HepG2 (cell line): ENCODE data around the gene GLOD4. TPM values are rescaled to one million over a fixed set of nuclear protein-coding genes. Genes with fewer than 3 reads are reported as not detected.

Experiments used
- ATAC-seq: fragments of 200-7000 bp; cut with Tn5 transposase; 3 replicates; pipeline ENCODE4 v1.9.1; 2020; ENCODE audit warnings: mild to moderate bottlenecking, moderate library complexity
- BruUV-seq: library from RNA; stranded (reverse); fragments of 400-500 nt; replicated peaks from 2 replicates; lab custom pipeline; 2021; lab: Mats Ljungman, UMichigan
- CTCF ChIA-PET: fragments of 300-600 bp; formaldehyde crosslinking; extraction: SDS; loops from one replicate; lab custom pipeline; 2021; ENCODE audit warnings: low total read pairs, inconsistent platforms, low intra/inter-chr PET ratio; lab: Yijun Ruan, JAX
- POLR2A ChIA-PET: fragments of 350-600 bp; sonication (Branson Sonifier 250); formaldehyde crosslinking; loops from one replicate; lab custom pipeline; 2020; ENCODE audit warnings: antibody characterized with exemption, inconsistent platforms; lab: Yijun Ruan, JAX
- DNase-seq: peaks from one replicate; pipeline ENCODE4 v3.0.0-alpha.2; 2015; ENCODE audit warnings: low spot score
- FAIRE-seq: peaks from 3 replicates; lab custom pipeline; 2011; peaks lifted over from hg19 to GRCh38; lab: Jason Lieb, UNC
- H2AFZ ChIP-seq: one replicate; pipeline ENCODE4 v1.6.1; 2011; ENCODE audit warnings: low read length, inconsistent platforms
- H3K27ac ChIP-seq: fragments of 300-600 bp; 3 replicates; pipeline ENCODE4 v1.8.0; 2011; ENCODE audit warnings: mixed run types, mild to moderate bottlenecking, mixed read lengths, low read length, inconsistent platforms; ENCODE audit not compliant: insufficient read depth; ENCODE audit errors: extremely low read length
- H3K27me3 ChIP-seq, 2 experiments: fragments of 200-600 bp in 1 of 2; 2 replicates in 1 of 2; 3 replicates in 1 of 2; pipeline versions ENCODE4 v1.6.0 to v1.8.0; 2011; ENCODE audit warnings: low read length in 2 of 2, mild to moderate bottlenecking in 2 of 2, moderate library complexity in 2 of 2, inconsistent platforms in 1 of 2; ENCODE audit not compliant: insufficient read depth in 2 of 2, control insufficient read depth in 1 of 2
- H3K36me3 ChIP-seq, 2 experiments: fragments of 200-600 bp in 1 of 2; replicated peaks in 1 of 2; 2 replicates in 1 of 2; 3 replicates in 1 of 2; pipeline versions ENCODE4 v1.5.1 to v1.8.0; 2011; ENCODE audit warnings: low read length in 2 of 2, inconsistent platforms in 1 of 2; ENCODE audit not compliant: insufficient read depth in 2 of 2, control insufficient read depth in 1 of 2
- H3K4me1 ChIP-seq: 2 replicates; pipeline ENCODE4 v1.5.1; 2012; ENCODE audit warnings: low read length, inconsistent platforms; ENCODE audit not compliant: insufficient read depth
- H3K4me2 ChIP-seq: 2 replicates; pipeline ENCODE4 v1.6.0; 2011; ENCODE audit warnings: low read depth, low read length, inconsistent platforms
- H3K4me3 ChIP-seq, 3 experiments: fragments of 200-600 bp in 1 of 3; sonication (generic), shearing (Covaris generic) in 1 of 3; replicated peaks in 1 of 3; 2 replicates each; pipeline ENCODE4 v1.5.1; 2011 to 2016; ENCODE audit warnings: low read length in 3 of 3, inconsistent platforms in 2 of 3, low read depth in 2 of 3, mild to moderate bottlenecking in 2 of 3, control low read depth in 1 of 3, mixed read lengths in 1 of 3; ENCODE audit not compliant: insufficient read depth in 1 of 3
- H3K79me2 ChIP-seq: one replicate; pipeline ENCODE4 v1.6.1; 2011; ENCODE audit warnings: low read length, inconsistent platforms; ENCODE audit not compliant: insufficient read depth
- H3K9ac ChIP-seq: 2 replicates; pipeline ENCODE4 v1.6.0; 2011; ENCODE audit warnings: mild to moderate bottlenecking, low read depth, low read length, inconsistent platforms; ENCODE audit not compliant: insufficient read depth
- H3K9me3 ChIP-seq: 2 replicates; pipeline ENCODE4 v1.5.1; 2012; ENCODE audit warnings: mild to moderate bottlenecking, low read length
- H4K20me1 ChIP-seq: 2 replicates; pipeline ENCODE4 v1.6.0; 2011; ENCODE audit warnings: inconsistent platforms, mild to moderate bottlenecking, low read length, moderate library complexity; ENCODE audit not compliant: insufficient read depth
- CSRNP1 ChIP-seq: sonication (generic); formaldehyde crosslinking; IDR thresholded peaks from 2 replicates; pipeline ENCODE4 v1.8.1; 2023; ENCODE audit warnings: mild to moderate bottlenecking, missing genetic modification reagents
- GPBP1L1 ChIP-seq: sonication (generic); formaldehyde crosslinking; IDR thresholded peaks from 2 replicates; pipeline ENCODE4 v1.5.0; 2020; ENCODE audit warnings: mild to moderate bottlenecking, missing genetic modification reagents
- HOXA5 ChIP-seq: sonication (generic); formaldehyde crosslinking; IDR thresholded peaks from 2 replicates; pipeline ENCODE4 v1.4.0; 2020; ENCODE audit warnings: missing genetic modification reagents
- IRF9 ChIP-seq: sonication (generic); formaldehyde crosslinking; IDR thresholded peaks from 2 replicates; pipeline ENCODE4 v1.8.0; 2022; ENCODE audit warnings: missing genetic modification reagents, mild to moderate bottlenecking, borderline replicate concordance
- NFRKB ChIP-seq: fragments of 450-650 bp; IDR thresholded peaks from 2 replicates; pipeline ENCODE4 v1.6.1; 2017
- ZNF564 ChIP-seq: sonication (generic); formaldehyde crosslinking; IDR thresholded peaks from 2 replicates; pipeline ENCODE4 v1.8.1; 2023; ENCODE audit warnings: mild to moderate bottlenecking, missing genetic modification reagents
- ZSCAN12 ChIP-seq: sonication (generic); formaldehyde crosslinking; IDR thresholded peaks from 2 replicates; pipeline ENCODE4 v1.9.0; 2021; ENCODE audit warnings: mild to moderate bottlenecking, missing genetic modification reagents
- WGBS: methylation state at CpG from one replicate; pipeline ENCODE4 v1.1.6; 2017; ENCODE audit warnings: low lambda C conversion rate; 5-methylcytosine and 5-hydroxymethylcytosine counted together
- in situ Hi-C: cut with HindIII; loops from 2 replicates; pipeline ENCODE4 v1.10.0; 2017; ENCODE audit warnings: low pct_unique_long_range_greater_than_20kb; ENCODE audit not compliant: extremely low pct_ligation_motif_present
- intact Hi-C: fragments of 100-400 bp; cut with micrococcal nuclease; formaldehyde crosslinking; loops from one replicate; pipeline ENCODE4 v1.10.0; 2022; ENCODE audit not compliant: unreplicated experiment
- polyA plus RNA-seq, 8 experiments: library from polyadenylated mRNA; depleted of rRNA in 3 of 8; stranded (reverse) in 7 of 8; unstranded in 1 of 8; fragments of >200 nt; fragmentation: Illumina TruSeq in 4 of 8; extraction: Trizol in 4 of 8; gene quantifications; 2 replicates each; pipeline versions ENCODE4 v1.2.1 to v1.2.3, GENCODE V29; 2011 to 2016; ENCODE audit warnings: low read depth in 4 of 8, missing spikeins in 1 of 8, mixed read lengths in 1 of 8; ENCODE audit not compliant: insufficient read depth in 1 of 8
- total RNA-seq, 5 experiments: library from RNA; depleted of rRNA; stranded (reverse); fragments of >200 nt; fragmentation: Illumina TruSeq; extraction: Trizol; gene quantifications; 2 replicates each; pipeline ENCODE4 v1.2.3, GENCODE V29; 2016; ENCODE audit warnings: low read depth in 1 of 5

The GLOD4 gene
- total and polyA plus RNA-seq, 2 of the 13 experiments (the other 11 are each of a cell fraction or from before 2014, with no cell fraction given) = 53.7 to 87.8 TPM

GRCh38 chr17:746181-746580, 35.9 kb downstream of the GLOD4 start:
- CTCF ChIA-PET = no interaction called here
- Histone ChIP-seq H3K4me1 (peaks cover 35% of the 10 kb centered on the region), H3K27ac (no peak overlapping the region), H3K27me3 (no peaks in the 10 kb centered on the region), H3K79me2 (peaks cover 24% of the 10 kb centered on the region), H3K4me3 (no peak overlapping the region), H4K20me1 (no peaks in the 10 kb centered on the region)
- POLR2A ChIA-PET = no interaction called here
- FAIRE-seq = no peak
- intact Hi-C loops = no loop called here
- TF ChIP-seq ZNF564 (CRISPR knock-in tag) (no peak), HOXA5 (no peak), CSRNP1 (no peak), NFRKB (no peak), ZSCAN12 (CRISPR knock-in tag) (no peak), GPBP1L1 (CRISPR knock-in tag) (no peak), IRF9 (no peak)
- TF ChIP-seq, all 625 proteins: peak for 0
- H3K9ac ChIP-seq = no peak overlapping the region
- DNase-seq (no peak), ATAC-seq (no peak)
- in situ Hi-C loops = no loop called here
- H3K9me3 ChIP-seq = no peaks in the 10 kb centered on the region
- WGBS = 95% methylated on average over 5 of the region's 9 CpGs
- BruUV-seq = no TSS peak
- no peak overlapping the region for H2AFZ ChIP-seq
- H3K4me2 ChIP-seq = no peak overlapping the region
- H3K36me3 ChIP-seq = peaks cover 23 to 68% of the 10 kb centered on the region in 2 experiments
